ENCODE data around the gene UNC5B. TPM values are rescaled to one million over a fixed set of nuclear protein-coding genes. Genes with fewer than 3 reads are reported as not detected.
A peak's percentile ranks its signal among the peaks of the same experiment; 100 is the strongest.

Gene UNC5B
- total RNA-seq, 1 experiment from 2014 or later, result 7.1 TPM

DNA sequence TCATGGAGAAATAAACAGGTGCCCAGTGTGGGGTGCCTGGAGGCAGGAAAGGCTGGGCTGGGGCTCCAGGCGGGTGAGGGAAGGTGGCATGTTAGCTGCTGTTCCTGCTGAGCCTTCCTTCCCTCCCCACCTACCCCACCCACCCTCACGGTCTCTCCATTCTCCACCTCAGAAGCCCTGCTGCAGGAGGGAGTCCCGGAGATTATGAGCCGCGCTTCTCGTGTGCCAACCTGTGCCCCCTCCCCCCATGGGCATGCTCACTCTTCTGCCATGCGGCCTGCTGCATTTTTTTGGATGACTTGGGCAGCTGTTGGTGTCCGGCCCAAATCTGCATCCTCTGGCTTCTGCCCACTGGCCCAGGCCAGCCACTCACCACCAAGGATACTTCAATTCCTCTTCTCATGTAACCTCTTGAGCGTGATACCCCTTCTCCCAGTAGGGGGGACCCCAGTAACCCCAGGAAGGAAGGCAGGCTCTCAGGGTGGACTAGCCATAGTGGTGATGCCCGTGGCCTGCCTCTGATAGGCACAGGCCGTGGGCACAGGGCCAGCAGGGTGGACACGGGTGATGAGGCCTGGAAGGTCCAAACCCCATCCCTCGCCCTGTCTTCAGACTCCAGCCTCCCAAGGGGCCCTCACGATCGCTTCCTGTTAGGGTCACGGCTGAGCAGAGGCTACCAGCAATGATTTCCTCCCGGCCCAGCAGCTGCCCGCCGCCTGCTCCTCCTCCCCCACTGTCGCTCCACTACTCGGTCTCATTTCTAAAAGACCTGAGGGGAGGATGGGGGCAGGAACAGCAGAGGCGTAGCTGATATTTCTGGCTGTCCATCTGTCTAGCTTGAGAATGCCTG lies 27.8 kb downstream of the UNC5B start:
- DNase-seq (ENCODE audit: low spot score), result no peak

DNA sequence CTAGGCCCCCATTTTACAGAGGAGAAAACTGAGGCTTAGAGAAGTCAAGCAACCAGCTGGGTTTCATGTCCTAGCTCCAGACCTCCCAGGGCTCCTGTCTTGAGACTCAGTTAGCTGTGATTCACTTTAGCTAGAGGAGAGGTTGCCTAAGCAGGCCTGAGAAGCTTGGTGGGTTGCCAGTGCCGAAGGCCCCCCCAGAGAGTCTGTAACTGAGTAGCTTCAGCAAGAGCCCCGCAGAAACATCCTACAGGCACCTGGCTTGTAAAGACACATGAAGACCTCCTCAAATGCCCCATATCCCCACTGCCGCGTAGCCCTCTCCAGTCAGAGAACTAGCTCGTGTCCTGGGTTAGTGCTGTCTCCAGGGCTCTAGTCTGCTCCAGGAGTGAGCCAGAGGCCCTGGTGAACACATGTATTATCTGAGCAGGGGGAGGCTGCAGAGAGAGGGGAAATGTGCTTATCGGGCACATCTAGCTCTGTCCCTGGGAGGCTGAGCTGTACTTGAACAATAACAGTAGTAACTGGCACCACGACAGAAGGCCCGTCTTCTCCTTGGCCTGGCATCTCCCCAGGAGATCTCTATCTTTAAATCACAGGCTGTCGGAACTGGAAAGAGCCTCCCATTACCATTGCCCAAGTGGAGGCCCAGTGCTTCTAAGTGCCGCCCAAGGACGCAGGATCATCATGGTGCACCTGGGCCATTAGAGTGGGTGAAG lies 28.9 kb downstream of the UNC5B start:
- DNase-seq (ENCODE audit: low spot score), result peak; percentile 78

DNA sequence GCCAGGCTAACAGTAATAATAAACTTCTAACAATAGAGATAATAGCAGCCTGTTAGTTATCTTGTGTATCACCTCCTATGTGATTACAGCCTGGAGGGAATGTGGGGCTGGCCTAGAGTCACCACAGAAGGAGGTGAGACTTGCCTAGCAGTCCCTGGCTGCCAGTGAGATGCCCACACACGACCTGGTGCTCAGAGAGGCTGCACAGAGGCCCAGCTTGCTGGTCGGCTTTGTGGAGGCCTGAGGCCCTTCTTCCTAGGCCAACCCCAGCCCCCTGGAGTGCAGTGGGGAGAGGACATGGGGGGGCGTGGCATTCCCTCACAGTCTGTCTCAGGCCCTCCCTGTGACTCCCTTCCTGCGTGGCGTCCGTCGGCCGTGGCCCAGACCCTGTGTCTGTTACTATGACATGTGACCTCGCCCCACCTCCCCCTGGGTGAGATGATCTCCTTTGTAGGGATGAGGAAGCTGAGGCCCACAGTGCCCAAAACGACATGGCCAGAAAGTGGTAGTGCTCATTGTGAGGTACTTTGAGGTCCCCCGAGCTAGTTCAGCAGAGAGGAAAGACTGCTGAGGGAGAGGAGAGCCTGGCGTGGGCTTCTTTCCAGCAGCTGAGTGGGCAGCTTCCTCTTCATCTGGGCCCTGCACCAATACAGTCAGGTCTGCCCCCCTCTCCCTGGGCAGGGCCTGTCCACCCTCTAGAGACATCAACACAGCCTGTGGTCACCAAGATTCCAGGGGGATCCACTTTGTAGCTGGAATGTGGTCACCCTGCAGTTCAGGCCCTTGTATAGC lies 29.7 kb downstream of the UNC5B start:
- DNase-seq (ENCODE audit: low spot score), result peak; percentile 40

DNA sequence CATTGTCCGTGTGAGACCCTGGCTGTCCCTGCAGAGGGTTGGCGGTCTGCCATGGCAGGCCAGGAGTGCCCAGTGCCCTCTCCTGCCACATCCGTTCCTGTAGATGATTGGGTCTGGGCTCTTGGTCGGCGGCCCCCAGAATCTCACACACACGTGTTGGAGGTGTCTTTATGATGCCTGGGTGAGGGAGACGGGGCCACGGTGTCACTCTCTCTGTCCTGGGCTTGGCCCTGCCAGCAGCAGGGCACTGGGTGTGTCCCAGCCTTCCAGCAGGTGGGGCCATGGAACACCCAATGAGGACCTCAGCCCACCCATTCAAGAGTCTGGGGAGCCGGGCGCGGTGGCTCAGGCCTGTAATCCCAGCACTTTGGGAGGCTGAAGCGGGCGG lies 30.2 kb downstream of the UNC5B start:
- DNase-seq (ENCODE audit: low spot score), result no peak

DNA sequence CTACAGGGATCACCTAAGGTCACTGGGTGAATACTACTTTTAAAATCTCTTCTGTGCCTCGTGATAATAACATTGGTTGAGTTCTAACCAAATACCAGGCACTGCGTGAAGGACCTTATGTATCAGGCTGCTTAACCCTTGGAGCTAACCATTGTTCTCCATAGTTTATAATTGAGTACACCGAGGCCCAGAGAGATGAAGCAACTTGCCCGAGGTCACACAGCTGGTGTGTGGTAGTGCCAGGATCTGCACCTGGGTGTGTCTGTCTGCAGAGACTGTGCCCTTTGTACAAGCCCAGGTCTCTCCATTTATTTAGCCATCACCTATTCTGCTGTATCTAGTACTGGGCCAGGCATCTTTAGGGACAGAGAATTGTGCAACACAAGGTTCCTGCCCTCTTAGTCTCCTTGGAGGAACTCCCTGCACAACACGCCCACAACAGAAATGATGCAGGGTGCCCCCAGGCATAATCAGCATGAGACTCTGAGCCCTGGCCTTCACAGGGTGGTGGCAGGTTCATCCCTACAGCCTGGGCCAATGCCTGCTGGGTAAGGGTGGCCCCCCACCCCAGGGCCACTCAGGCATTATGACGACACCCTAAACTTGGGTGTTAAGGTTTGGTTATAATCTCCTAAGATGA lies 31.5 kb downstream of the UNC5B start:
- DNase-seq (ENCODE audit: low spot score), result peak; percentile 54

DNA sequence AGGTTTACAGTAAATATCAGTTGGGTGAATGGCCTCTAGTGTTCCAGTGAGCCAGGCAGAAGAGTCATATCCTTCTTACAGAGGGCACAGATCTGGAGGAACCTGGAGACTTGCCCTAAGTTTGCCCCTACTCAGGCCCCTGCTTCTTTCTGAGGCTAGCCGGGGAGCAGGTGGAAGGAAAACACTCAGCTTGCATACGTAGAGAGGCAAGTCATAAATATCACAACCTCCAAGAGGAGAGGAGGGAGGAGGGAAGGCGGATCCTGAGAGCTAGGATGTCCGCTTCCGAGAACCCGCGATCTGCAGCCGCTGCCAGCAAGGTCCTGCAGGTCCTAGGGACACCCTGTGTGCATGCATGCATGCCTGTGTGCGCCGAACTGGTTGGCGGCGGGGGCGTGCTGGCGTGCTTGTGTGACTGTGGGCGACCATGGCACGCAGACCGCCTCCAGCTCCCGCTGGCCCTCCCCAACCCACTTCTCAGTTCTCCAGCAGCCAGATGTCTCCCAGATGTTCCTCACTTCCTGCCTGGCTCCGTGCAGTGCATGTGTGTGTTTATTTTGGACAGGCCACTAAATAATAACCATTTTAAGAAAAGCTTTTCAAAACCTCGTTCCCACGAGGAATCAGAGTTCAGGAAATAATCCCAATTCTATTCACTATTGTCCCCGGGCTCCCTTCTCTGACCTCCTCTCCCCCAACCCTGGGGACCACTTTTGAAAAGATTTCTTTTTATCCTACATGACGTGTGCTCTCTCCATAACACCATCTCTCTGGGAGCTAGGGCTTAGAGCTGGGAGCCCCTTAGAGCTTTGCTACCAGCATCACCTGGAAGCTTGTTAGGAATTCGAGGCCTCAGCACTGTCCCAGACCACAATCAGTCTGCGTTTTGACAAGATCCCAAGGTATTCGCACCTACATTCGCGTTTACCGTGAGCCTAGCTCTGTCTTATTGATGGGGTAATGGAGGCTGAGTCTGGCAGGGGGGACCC lies 32.4 kb downstream of the UNC5B start:
- peak; percentile 97 for DNase-seq (ENCODE audit: low spot score)

DNA sequence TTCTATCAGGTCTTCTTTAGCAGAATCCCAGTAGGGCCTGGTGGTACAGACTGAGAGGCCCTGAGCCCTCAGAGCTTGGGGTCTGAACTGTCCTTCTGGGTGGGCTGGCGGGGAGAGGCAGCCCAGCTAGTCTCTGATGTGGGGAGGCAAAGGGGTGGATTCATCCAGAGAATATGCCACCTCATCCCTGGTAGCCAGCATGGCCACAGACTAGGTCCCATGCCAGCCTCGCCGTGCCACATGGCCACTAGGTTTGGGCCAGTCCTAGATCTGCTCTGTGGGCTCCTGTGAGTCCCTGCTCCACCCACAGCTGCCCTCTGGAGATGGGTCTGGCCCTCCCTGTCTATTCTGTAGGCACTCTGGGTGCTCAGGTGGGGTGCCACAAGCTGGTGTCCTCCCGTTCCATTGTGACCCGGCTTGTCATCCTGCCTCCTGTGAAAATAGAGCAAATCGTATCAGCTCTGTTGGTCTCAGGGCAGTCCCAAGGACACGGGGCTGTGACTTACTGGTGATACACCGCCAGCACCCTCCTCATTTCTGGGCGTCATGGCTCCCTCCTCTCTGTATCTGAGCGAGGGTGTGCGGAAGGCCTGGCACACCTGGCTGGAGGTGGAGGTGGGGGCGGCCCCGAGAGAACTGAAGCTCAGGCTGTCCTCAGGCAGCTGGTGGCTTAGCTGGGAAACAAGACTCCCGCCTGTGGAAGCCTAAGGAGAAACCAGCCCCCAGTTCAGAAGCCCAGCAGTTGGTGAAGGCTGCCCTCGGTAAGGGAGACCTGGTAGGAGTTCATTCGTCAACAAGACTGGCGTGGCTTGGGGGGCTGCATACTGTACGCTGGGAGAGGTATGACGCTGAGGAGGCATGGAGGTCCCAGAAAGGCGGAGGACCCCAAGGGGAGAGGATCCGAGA lies 33.3 kb downstream of the UNC5B start:
- no peak for DNase-seq (ENCODE audit: low spot score)

DNA sequence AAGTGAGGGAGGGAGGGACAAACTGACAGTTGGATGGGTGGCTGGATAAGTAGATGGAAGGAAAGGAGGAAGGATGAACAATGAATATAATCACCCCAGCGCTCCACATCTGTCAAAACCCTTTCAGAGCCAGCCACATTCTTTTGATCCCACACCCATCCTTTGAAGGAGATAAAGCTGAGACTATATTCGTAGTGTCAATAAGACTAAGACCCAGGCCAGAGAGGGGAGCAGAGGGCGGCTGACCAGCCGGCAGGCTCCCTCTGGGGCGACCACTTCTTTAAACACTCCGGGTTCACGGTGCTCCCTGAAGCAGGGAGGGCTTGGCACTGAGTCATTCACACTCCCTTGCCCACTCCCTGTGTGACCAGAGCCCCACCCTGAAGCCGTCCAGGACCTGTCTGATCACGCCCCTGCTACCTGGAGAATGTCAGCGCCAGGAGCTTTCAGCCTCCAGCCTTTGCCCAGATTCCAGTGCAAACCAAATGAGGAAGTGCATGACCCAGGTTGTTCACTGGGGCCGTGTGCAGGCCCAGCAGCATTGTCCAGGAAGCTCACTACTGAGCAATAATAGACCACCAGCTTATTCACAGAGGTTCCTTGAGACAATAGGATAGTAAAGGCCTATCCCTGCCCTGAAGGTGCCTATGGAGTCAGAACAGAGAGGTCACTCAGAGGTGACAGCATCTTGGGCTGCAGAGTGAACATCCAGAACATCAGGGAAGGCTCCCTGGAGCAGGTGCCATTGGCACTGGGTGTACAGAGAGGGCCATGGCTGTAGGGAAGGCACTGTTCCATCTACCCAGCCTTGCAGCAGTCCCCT lies 34.4 kb downstream of the UNC5B start:
- DNase-seq (ENCODE audit: low spot score), result no peak

DNA sequence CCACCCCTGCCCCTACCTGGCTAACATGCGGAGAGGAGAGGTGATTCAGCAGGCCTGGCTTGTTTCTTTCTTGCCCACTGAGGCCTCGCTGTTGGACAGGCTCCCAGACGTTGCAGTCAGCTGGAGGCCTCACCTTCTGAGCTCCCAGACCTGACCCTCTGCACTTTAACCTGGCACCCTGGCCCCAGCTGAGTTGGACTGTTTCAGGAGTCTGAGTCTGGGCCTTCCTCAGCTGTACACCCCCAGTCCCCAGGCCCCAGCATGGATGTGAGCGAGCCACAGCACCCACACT lies 35.0 kb downstream of the UNC5B start:
- DNase-seq (ENCODE audit: low spot score), result no peak

DNA sequence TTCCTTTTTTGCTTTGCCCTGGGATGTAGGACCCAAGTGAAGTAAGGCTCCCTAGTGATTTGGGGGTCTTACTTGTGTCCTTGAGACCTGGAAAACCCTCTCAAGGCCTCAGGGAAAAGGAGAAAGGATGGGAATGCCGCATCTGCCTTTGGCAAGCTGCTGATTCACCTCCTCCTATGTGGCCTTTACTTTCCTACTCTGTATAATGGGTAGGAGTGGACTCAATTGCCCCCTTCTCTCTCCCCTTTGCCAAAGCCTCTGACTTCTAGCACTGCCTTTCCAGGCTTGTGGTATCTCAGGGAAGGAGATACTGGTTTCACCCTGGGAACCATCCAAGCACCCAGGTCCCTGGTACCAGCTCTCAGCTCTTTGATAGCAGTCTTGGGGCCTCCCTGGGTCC lies 35.4 kb downstream of the UNC5B start:
- no peak for DNase-seq (ENCODE audit: low spot score)

DNA sequence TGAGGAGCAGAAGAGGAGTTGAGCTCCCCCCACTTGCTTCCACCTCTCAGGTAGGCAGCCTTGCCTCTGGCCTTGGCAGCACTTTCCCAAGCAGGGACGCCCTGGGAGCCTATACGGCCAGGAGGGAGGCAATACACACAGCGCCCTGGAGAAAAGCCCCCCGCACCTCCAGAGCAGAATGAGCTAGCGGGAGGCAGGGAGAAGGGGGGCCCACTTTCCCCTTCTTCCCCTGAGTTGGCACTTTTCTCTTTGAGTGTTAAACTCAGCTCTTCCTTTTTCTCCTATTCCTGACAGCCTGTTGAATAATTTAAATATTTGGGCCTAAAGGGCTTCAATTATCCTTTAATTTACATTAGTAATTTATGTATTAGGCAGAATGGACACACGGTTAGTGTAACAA lies 35.8 kb downstream of the UNC5B start:
- DNase-seq (ENCODE audit: low spot score), result no peak

DNA sequence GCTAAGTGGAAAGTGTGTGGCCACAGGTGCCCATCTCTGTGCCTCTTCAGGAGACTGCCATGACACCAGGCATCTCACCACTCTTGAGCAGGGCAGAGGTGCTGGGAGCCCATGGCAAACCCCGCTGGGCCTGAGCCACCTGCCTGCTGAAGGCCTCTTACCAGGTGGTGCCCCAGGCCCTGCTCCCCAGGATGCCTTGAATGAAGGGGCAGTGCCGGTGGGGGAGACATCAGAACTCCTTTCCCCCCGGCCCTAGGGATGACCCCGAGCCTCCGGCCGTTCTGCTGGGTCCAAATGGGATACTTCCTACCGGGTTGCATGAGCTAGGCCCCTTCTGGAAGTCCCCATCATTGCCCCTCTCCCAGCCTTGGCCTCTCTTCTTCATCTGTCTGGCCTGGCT lies 37.6 kb downstream of the UNC5B start:
- DNase-seq (ENCODE audit: low spot score), result no peak

DNA sequence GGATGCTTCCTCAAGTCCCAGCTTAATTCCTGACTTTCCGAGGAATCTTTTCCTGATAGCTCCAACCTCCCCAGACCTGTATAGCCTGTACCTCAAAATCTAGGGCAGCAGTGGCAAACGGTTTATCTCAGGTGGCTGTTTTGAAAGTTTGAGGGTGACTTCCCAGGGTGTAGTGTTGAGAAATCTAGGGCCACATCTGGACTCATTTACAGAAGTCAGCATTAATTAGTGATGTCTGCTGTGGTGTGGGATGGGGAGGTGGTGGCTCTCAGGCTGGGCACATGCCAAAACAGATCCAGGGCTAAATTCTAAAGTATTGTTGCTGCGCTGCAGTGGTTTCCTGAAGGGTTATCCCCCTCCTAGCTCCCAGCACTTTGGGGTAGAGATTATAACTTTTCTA lies 38.0 kb downstream of the UNC5B start:
- DNase-seq (ENCODE audit: low spot score), result no peak

DNA sequence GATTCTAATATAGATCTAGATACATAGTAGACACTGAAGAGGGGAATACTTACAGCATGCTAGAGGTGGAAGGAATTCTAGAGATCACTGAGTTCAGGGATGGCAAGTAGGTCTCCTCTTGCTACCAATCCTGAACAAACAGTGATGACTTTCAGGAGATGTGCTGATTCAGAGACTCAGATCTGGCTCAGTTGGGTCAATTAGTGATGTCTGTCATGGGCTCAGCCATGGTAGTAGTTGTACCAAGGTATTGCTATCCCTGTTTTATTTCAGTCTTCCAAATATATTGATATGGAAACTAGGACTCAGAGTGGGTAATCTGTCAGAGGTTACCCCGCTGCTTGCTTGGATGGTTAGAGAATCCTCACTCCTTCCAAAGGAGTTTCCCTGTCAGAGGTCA lies 38.5 kb downstream of the UNC5B start:
- DNase-seq (ENCODE audit: low spot score), result no peak

DNA sequence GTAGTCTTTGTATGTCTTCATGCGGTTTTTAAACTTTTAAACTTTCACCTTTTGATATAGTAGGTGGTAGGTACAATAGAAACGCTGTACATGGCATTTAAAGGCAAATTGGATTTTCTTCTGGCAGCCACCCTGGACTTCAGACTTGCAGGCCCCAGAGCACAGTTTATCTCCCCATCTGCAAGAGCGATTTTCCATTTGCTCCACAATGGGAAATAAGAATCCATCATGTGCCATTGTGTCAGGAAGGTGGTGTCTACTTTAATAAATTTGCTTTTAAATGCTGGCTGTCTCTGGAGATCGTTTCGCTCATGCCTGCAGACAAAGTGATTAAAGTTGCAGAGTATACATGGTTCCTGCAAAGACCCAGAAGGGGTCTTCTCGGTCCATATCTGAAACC lies 38.9 kb downstream of the UNC5B start:
- DNase-seq (ENCODE audit: low spot score), result no peak

DNA sequence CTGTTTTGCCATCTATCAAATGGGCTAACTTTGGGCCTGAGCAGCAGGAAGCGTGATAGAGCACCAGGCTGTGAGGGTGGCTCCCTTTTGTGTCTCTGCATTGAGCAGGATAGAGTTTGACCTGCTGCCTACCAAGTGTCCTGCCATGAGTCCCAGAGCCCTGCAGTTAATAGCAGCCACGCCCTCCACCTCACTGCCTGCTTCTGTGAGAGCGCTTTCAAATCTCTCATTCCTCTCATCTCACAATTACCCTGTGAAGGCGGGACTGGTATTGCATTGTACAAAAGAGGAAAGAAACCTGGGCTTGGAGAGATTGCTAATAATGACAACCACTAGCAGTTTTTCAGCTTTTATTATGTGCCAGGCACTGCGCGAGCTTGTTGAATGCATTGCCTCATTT lies 39.9 kb downstream of the UNC5B start:
- DNase-seq (ENCODE audit: low spot score), result no peak

DNA sequence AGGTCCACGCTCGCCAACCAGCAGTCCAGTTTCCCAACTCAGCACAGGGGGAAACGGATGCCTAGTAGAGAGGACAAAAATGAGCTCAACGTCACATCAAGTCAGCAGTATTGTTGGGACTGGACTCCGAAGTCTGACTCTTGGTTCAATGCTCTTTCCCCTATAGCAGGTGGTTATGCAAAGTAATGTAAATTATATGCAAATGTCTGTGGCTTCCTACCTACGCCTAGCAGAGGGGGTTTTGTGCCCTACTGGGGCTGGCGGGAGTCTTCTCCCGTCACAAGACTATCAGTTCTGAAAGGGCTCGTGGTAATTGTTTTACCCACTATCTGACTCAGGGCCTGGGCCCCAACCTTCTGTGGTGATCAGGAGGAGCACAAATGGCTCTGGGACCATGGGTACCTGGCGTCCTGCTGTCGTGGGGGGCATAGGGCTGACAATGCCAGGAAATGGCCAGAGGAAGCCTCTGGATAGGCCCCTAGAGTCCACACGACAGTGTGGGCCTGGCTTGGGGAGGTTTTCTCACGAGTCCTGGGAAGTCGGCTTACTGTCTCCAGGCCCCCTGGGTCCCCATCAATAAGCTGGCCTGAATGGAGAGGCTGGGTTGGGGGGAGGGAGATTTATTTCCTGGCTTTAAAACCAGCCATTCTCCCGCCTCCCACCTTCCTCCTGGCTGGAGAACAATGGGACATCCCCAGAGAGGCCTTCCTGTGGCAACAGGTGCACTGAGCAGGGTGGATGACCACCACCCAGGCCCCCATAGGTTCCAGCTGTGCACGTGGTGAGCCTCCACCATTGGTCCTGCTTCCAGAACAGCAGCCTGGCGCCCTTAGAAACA lies 41.8 kb downstream of the UNC5B start:
- DNase-seq (ENCODE audit: low spot score), result no peak

All from H4 (cell line).